Keratinocyte (primary cell): ENCODE data around the gene XIRP1. TPM values are rescaled to one million over a fixed set of nuclear protein-coding genes. Genes with fewer than 3 reads are reported as not detected.
A peak's percentile ranks its signal among the peaks of the same experiment; 100 is the strongest.

Source experiments
- DNase-seq: peaks from one replicate; pipeline ENCODE4 v3.0.0-alpha.2; 2011; ENCODE audit warnings: low read depth, missing footprints, low spot score
- FAIRE-seq: peaks from 2 replicates; lab custom pipeline; 2011; peaks lifted over from hg19 to GRCh38; lab: Jason Lieb, UNC
- H2AFZ ChIP-seq: 2 replicates; pipeline ENCODE4 v1.6.0; 2012; ENCODE audit warnings: low read length, control low read depth, inconsistent platforms; ENCODE audit not compliant: control insufficient read depth
- H3K27ac ChIP-seq: 2 replicates; pipeline ENCODE4 v1.5.1; 2011; ENCODE audit warnings: low read length; ENCODE audit not compliant: control insufficient read depth, insufficient read depth
- H3K27me3 ChIP-seq: 3 replicates; pipeline ENCODE4 v1.6.0; 2011; ENCODE audit warnings: low read length; ENCODE audit not compliant: control insufficient read depth, insufficient read depth; ENCODE audit errors: extremely low read depth
- H3K36me3 ChIP-seq, 2 experiments: 2 replicates in 1 of 2; 3 replicates in 1 of 2; pipeline ENCODE4 v1.5.1; 2011; ENCODE audit warnings: low read length in 2 of 2, mild to moderate bottlenecking in 1 of 2; ENCODE audit not compliant: control insufficient read depth in 2 of 2, insufficient read depth in 2 of 2; ENCODE audit errors: extremely low read depth in 1 of 2
- H3K4me1 ChIP-seq: 3 replicates; pipeline ENCODE4 v1.5.1; 2011; ENCODE audit warnings: low read length; ENCODE audit not compliant: control insufficient read depth, insufficient read depth; ENCODE audit errors: extremely low read depth
- H3K4me2 ChIP-seq: 3 replicates; pipeline ENCODE4 v1.6.0; 2011; ENCODE audit warnings: low read depth, low read length; ENCODE audit not compliant: control insufficient read depth, insufficient read depth; ENCODE audit errors: extremely low read depth
- H3K4me3 ChIP-seq, 3 experiments: fragments of 200-600 bp in 1 of 3; sonication (generic) in 1 of 3; 2 replicates in 2 of 3; 3 replicates in 1 of 3; pipeline ENCODE4 v1.5.1; 2011 to 2016; ENCODE audit warnings: low read length in 3 of 3, mild to moderate bottlenecking in 3 of 3, control low read depth in 2 of 3, inconsistent platforms in 1 of 3, low read depth in 1 of 3, mixed read lengths in 1 of 3, mixed run types in 1 of 3, moderate library complexity in 1 of 3; ENCODE audit not compliant: control insufficient read depth in 2 of 3, insufficient read depth in 2 of 3; ENCODE audit errors: extremely low read depth in 1 of 3
- H3K79me2 ChIP-seq: 2 replicates; pipeline ENCODE4 v1.6.0; 2012; ENCODE audit warnings: low read length; ENCODE audit not compliant: control insufficient read depth, insufficient read depth
- H3K9ac ChIP-seq: 3 replicates; pipeline ENCODE4 v1.6.0; 2011; ENCODE audit warnings: low read length; ENCODE audit not compliant: control insufficient read depth, insufficient read depth; ENCODE audit errors: extremely low read depth
- H3K9me1 ChIP-seq: 3 replicates; pipeline ENCODE4 v1.6.0; 2011; ENCODE audit warnings: low read length; ENCODE audit not compliant: control insufficient read depth, insufficient read depth; ENCODE audit errors: extremely low read depth
- H3K9me3 ChIP-seq: 2 replicates; pipeline ENCODE4 v1.5.1; 2012; ENCODE audit warnings: low read depth, low read length; ENCODE audit not compliant: control insufficient read depth
- H4K20me1 ChIP-seq: 3 replicates; pipeline ENCODE4 v1.6.0; 2011; ENCODE audit warnings: low read length; ENCODE audit not compliant: control insufficient read depth, insufficient read depth; ENCODE audit errors: extremely low read depth
- EZH2 ChIP-seq: IDR thresholded peaks from one replicate; pipeline ENCODE4 v1.6.1; 2012; ENCODE audit warnings: inconsistent platforms, mild to moderate bottlenecking, low read length, moderate library complexity
- dilution Hi-C: fragments of 300-500 bp; cut with MboI; formaldehyde crosslinking; loops from one replicate; pipeline ENCODE4 v1.7.0; 2020; ENCODE audit warnings: low sequenced_read_pairs; ENCODE audit not compliant: extremely low pct_ligation_motif_present
- polyA plus RNA-seq, 5 experiments: library from polyadenylated mRNA; depleted of rRNA in 3 of 5; stranded (reverse) in 3 of 5; stranded (forward) in 1 of 5; unstranded in 1 of 5; fragments of >200 nt; gene quantifications; 1 replicate in 1 of 5; 2 replicates in 3 of 5; 3 replicates in 1 of 5; pipeline versions ENCODE4 v1.2.1 to v1.2.3, GENCODE V29; 2011 to 2012; ENCODE audit warnings: missing spikeins in 2 of 5, low read depth in 1 of 5, low replicate concordance in 1 of 5
- TF ChIP-seq, protein P1 (sequence below), 3 experiments: IDR thresholded peaks in 1 of 3; conservative IDR thresholded peaks in 1 of 3; optimal IDR thresholded peaks in 1 of 3; 2 replicates in 2 of 3; 3 replicates in 1 of 3; pipeline versions ENCODE3 to v1.5.1; 2011; ENCODE audit warnings: low read length in 3 of 3, mild to moderate bottlenecking in 3 of 3, moderate library complexity in 2 of 3, control low read depth in 1 of 3, inconsistent platforms in 1 of 3; ENCODE audit not compliant: insufficient read depth in 2 of 3; ENCODE audit errors: extremely low read depth in 1 of 3

The XIRP1 gene
- polyA plus RNA-seq, 1 donor (not counting 4 experiments of a cell fraction or from before 2014, with no cell fraction given), result not detected

DNA sequence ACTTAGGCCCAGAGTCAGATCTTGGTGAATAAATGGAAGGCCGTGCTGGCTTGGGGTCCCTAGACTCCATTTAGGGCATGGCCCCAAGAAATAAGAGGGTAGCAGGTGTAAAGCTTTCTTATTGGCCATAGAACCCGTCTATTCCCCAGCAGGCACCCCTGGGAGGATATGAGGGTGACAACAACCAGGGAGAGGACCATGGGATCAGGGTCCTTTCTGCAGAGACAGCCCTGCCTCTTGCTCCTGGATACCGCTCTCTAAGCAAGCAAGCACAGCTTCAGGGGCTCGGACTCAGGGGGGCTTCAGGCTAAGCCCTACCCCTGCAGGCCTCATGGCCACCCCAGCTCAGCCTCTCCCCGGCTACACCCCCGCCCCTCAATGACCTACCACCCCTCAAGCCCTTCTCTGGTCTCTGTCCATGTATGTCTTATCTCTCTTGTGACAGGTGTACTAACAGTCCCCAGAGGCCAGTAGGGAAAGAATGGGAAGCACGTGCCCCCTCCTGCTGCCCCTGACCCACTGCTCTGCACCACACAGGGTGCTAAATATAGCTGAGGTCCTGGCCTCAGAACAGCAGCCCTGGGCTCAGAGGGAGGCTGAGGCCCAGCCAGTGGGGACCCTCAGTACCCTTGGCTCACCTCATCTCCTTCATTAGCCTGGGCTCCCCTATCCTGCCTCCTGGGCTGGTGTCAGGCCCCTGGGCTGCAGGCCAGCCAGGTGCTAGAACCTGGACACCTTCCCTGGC is 1.9 kb downstream of the XIRP1 start:
- no peak for FAIRE-seq
- H3K4me3 ChIP-seq, result no peak overlapping the region
- H3K4me1 ChIP-seq, result no peaks in the 10 kb centered on the region
- H3K9ac ChIP-seq, result no peak overlapping the region
- no peaks in the 10 kb centered on the region for H3K36me3 ChIP-seq
- no peak for DNase-seq
- H3K4me2 ChIP-seq, result no peak overlapping the region
- no peak overlapping the region for H3K27ac ChIP-seq
- no peak for TF ChIP-seq EZH2
- TF ChIP-seq, protein P1, sequence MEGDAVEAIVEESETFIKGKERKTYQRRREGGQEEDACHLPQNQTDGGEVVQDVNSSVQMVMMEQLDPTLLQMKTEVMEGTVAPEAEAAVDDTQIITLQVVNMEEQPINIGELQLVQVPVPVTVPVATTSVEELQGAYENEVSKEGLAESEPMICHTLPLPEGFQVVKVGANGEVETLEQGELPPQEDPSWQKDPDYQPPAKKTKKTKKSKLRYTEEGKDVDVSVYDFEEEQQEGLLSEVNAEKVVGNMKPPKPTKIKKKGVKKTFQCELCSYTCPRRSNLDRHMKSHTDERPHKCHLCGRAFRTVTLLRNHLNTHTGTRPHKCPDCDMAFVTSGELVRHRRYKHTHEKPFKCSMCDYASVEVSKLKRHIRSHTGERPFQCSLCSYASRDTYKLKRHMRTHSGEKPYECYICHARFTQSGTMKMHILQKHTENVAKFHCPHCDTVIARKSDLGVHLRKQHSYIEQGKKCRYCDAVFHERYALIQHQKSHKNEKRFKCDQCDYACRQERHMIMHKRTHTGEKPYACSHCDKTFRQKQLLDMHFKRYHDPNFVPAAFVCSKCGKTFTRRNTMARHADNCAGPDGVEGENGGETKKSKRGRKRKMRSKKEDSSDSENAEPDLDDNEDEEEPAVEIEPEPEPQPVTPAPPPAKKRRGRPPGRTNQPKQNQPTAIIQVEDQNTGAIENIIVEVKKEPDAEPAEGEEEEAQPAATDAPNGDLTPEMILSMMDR (optimal IDR thresholded peaks at IDR 0.05 in 1 of 3, IDR thresholded peaks at IDR 0.05 in 1 of 3, conservative IDR thresholded peaks at IDR 0.05 in 1 of 3; ENCODE audit: extremely low read depth in 1 of 3, insufficient read depth in 2 of 3, low read length in 3 of 3), result no peak
- H3K9me1 ChIP-seq, result no peaks in the 10 kb centered on the region
- H3K27me3 ChIP-seq, result no peaks in the 10 kb centered on the region
- dilution Hi-C loops, result loop anchor here (5.0 kb wide), 2 partner anchors 52 to 102 kb away; no protein-coding TSS in a partner anchor
- no peak overlapping the region for H2AFZ ChIP-seq
- H3K9me3 ChIP-seq, result no peaks in the 10 kb centered on the region
- no peaks in the 10 kb centered on the region for H4K20me1 ChIP-seq
- H3K79me2 ChIP-seq, result no peaks in the 10 kb centered on the region

DNA sequence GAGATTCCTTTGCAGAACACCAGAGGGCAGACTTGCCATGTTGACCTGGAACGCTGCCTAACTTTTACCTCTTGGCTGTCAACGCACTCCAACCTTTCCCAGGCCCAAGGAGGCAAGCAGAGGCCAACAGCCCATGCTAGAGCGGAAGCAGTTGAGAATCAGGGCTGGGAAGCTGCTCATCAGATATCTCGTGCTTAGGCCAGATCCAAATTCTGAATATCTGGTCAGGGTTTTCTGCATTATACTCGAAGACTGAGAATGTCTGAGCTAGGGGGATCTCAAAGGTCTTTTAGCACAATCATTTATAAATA is 2.5 kb downstream of the XIRP1 start:
- no peaks in the 10 kb centered on the region for H3K79me2 ChIP-seq
- no peaks in the 10 kb centered on the region for H3K9me1 ChIP-seq
- no peak overlapping the region for H3K9ac ChIP-seq
- FAIRE-seq (peak; percentile 99), DNase-seq (no peak)
- no peaks in the 10 kb centered on the region for H4K20me1 ChIP-seq
- no peaks in the 10 kb centered on the region for H3K27me3 ChIP-seq
- H3K4me3 ChIP-seq, result no peak overlapping the region
- no peak overlapping the region for H2AFZ ChIP-seq
- H3K27ac ChIP-seq, result no peak overlapping the region
- H3K9me3 ChIP-seq, result no peaks in the 10 kb centered on the region
- H3K4me2 ChIP-seq, result no peak overlapping the region
- no peaks in the 10 kb centered on the region for H3K36me3 ChIP-seq
- dilution Hi-C loops, result loop anchor here (5.0 kb wide), 2 partner anchors 52 to 102 kb away; no protein-coding TSS in a partner anchor
- no peaks in the 10 kb centered on the region for H3K4me1 ChIP-seq
- TF ChIP-seq, protein P1 (optimal IDR thresholded peaks at IDR 0.05 in 1 of 3, IDR thresholded peaks at IDR 0.05 in 1 of 3, conservative IDR thresholded peaks at IDR 0.05 in 1 of 3; ENCODE audit: extremely low read depth in 1 of 3, insufficient read depth in 2 of 3, low read length in 3 of 3), result peak; percentile 82 to 91 (median 84)
- no peak for TF ChIP-seq EZH2
